Measurements from ENCODE around the gene UVRAG.

The UVRAG gene

DNA sequence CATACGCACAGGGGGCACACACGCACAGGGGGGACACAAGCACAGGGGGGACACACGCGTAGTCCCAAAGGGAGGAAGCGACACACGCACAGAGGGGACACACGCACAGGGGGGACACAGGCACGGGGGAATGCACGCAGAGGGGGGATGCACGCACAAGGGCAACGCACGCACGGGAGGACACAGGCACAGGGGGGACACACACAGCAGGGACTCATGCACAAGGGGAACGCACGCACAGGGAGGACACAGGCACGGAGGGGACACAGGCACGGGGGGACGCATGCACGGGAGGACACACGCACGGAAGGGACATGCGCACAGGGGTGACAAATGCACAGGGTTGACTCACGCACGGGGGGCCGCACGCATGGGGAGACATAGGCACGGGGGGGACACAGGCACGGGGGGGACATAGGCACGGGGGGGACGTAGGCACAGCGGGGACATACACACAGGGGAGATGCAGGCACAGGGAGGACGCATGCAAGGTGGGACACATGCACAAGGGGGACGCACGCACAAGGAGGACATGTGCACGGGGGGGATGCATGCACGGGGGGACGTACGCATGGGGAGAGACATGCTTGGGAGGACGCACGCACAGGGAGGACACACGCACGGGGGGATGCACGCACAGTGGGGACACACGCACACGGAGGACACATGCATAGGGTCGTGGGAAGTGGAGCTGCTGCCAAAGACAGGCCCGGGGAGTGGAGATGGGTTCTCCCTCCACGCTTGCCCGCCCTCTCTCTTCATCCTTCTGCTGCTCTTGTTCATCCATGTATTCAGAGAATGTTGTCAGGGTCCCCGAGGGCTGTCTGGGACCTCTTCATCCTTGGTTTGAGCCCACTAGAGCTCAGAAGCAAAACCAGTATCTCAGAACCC is 350.1 kb downstream of the UVRAG start:
- Histone ChIP-seq H3K27ac (no peak overlapping the region), H3K27me3 (replicated peaks) (peaks cover 7% of the 10 kb centered on the region)
- in situ Hi-C loops (cut with HindIII; ENCODE audit: low pct_ligation_motif_present, low sequenced_read_pairs): no loop called here

GRCh38 chr11:76166314-76166713 is 351.3 kb downstream of the UVRAG start:
- H3K27me3 ChIP-seq (replicated peaks): peaks cover 7% of the 10 kb centered on the region
- in situ Hi-C loops (cut with HindIII; ENCODE audit: low pct_ligation_motif_present, low sequenced_read_pairs): no loop called here
- no peak for DNase-seq
- TF ChIP-seq, protein P1, sequence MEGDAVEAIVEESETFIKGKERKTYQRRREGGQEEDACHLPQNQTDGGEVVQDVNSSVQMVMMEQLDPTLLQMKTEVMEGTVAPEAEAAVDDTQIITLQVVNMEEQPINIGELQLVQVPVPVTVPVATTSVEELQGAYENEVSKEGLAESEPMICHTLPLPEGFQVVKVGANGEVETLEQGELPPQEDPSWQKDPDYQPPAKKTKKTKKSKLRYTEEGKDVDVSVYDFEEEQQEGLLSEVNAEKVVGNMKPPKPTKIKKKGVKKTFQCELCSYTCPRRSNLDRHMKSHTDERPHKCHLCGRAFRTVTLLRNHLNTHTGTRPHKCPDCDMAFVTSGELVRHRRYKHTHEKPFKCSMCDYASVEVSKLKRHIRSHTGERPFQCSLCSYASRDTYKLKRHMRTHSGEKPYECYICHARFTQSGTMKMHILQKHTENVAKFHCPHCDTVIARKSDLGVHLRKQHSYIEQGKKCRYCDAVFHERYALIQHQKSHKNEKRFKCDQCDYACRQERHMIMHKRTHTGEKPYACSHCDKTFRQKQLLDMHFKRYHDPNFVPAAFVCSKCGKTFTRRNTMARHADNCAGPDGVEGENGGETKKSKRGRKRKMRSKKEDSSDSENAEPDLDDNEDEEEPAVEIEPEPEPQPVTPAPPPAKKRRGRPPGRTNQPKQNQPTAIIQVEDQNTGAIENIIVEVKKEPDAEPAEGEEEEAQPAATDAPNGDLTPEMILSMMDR (IDR thresholded peaks at IDR 0.05; ENCODE audit: low read depth, low read length, missing control alignments): no peak
- no peak overlapping the region for H3K4me3 ChIP-seq (ENCODE audit: low read depth, low read length)
- H3K36me3 ChIP-seq (replicated peaks): no peaks in the 10 kb centered on the region
- H3K27ac ChIP-seq: no peak overlapping the region

More for the DNA sequence above, 350.1 kb downstream of the UVRAG start:
- H3K4me3 ChIP-seq (ENCODE audit: low read depth, low read length): no peak overlapping the region
- no peaks in the 10 kb centered on the region for H3K36me3 ChIP-seq (replicated peaks)
- DNase-seq: no peak
- TF ChIP-seq, protein P1 (IDR thresholded peaks at IDR 0.05; ENCODE audit: low read depth, low read length, missing control alignments): no peak

GRCh38 chr11:76167590-76167989 is 352.6 kb downstream of the UVRAG start:
- TF ChIP-seq, protein P1 (IDR thresholded peaks at IDR 0.05; ENCODE audit: low read depth, low read length, missing control alignments): no peak
- Histone ChIP-seq H3K4me3 (ENCODE audit: low read depth, low read length) (no peak overlapping the region), H3K27me3 (replicated peaks) (peaks cover 7% of the 10 kb centered on the region), H3K36me3 (replicated peaks) (no peaks in the 10 kb centered on the region), H3K27ac (no peak overlapping the region)
- in situ Hi-C loops (cut with HindIII; ENCODE audit: low pct_ligation_motif_present, low sequenced_read_pairs): no loop called here
- no peak for DNase-seq

DNA sequence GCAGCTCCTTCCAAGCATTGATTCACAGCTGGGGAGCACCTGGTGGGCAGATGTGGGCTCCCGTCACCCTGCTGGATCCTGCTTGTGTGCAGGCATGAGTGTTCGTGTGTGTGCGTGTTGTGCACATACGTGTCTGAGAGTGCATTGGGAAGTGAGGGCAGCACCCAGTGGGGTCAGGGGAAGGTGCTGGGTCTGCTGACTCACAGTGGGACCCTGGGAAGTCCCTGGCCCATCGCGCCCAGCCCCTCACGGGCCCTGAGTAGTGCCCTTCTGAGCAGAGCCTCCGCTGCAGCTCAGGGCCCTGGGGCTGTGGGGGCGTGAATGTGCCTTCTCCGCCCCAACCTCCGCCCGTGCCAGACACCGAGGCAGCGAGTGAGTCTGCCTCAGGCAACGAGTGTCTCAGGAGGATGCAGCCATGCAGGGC is 354.5 kb downstream of the UVRAG start:
- H3K27me3 ChIP-seq (replicated peaks): peaks cover 7% of the 10 kb centered on the region
- no peak overlapping the region for H3K27ac ChIP-seq
- no peak overlapping the region for H3K4me3 ChIP-seq (ENCODE audit: low read depth, low read length)
- TF ChIP-seq, protein P1 (IDR thresholded peaks at IDR 0.05; ENCODE audit: low read depth, low read length, missing control alignments): no peak
- H3K36me3 ChIP-seq (replicated peaks): no peaks in the 10 kb centered on the region
- in situ Hi-C loops (cut with HindIII; ENCODE audit: low pct_ligation_motif_present, low sequenced_read_pairs): no loop called here
- DNase-seq: no peak

GRCh38 chr11:76170468-76170867 is 355.5 kb downstream of the UVRAG start:
- no peak for DNase-seq

More at GRCh38 chr11:76170468-76170867, 355.5 kb downstream of the UVRAG start:
- no peak overlapping the region for H3K4me3 ChIP-seq (ENCODE audit: low read depth, low read length)
- no peaks in the 10 kb centered on the region for H3K36me3 ChIP-seq (replicated peaks)
- H3K27ac ChIP-seq: no peak overlapping the region
- H3K27me3 ChIP-seq (replicated peaks): peaks cover 7% of the 10 kb centered on the region
- TF ChIP-seq, protein P1 (IDR thresholded peaks at IDR 0.05; ENCODE audit: low read depth, low read length, missing control alignments): no peak
- in situ Hi-C loops (cut with HindIII; ENCODE audit: low pct_ligation_motif_present, low sequenced_read_pairs): no loop called here

All from brain microvascular endothelial cell (primary cell).